ENCODE measurements around the gene PIK3R3. TPM values are rescaled to one million over a fixed set of nuclear protein-coding genes. Genes with fewer than 3 reads are reported as not detected.

PIK3R3 gene
- total RNA-seq, 1 donor from 2014 or later: 3.3 TPM

- no peak overlapping the region for H3K4me3 ChIP-seq (ENCODE audit: low read depth, low read length)
- TF ChIP-seq, protein P1, sequence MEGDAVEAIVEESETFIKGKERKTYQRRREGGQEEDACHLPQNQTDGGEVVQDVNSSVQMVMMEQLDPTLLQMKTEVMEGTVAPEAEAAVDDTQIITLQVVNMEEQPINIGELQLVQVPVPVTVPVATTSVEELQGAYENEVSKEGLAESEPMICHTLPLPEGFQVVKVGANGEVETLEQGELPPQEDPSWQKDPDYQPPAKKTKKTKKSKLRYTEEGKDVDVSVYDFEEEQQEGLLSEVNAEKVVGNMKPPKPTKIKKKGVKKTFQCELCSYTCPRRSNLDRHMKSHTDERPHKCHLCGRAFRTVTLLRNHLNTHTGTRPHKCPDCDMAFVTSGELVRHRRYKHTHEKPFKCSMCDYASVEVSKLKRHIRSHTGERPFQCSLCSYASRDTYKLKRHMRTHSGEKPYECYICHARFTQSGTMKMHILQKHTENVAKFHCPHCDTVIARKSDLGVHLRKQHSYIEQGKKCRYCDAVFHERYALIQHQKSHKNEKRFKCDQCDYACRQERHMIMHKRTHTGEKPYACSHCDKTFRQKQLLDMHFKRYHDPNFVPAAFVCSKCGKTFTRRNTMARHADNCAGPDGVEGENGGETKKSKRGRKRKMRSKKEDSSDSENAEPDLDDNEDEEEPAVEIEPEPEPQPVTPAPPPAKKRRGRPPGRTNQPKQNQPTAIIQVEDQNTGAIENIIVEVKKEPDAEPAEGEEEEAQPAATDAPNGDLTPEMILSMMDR (conservative IDR thresholded peaks at IDR 0.05; ENCODE audit: low read depth, low read length): no peak
- no peak for DNase-seq (ENCODE audit: low read depth)
Measured at GRCh38 chr1:46030074-46030870, 102.2 kb downstream of the PIK3R3 start.

DNA sequence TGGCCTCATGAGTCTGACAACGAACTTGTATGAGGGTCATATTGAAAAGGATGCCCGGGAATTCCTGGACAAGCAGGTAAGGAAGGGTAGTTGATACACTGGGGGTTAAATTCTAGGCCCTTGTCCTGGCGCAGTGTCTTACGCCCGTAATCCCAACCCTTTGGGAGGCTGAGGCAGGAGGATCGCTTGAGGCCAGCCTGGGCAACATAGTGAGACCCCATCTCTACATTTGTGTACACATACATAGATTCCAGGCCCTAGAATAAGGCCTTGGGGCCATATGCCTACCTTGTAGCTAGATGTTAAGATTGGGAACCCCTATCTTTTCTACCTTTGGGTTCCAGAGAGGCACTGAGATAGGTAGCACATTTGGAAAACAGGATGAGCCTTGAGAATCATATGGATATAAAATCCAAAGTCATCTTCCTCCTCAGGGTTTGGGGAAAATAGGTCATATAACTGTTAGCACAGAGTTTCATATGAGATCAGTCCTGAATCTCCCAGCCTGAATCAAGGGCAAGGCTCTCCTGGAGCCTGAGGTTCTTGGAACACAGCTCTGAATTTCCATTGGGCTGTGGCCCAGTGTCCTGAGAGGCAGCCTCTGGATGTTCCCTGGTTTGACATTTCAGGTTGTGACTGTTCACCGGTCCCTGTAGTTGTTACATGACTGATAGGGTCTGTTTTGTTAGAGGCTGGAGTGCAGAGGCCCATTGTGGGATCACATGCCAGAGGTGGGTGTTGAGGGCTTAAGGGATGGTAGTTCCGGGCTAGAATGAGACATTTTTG, 104.4 kb downstream of the PIK3R3 start:
- DNase-seq (ENCODE audit: low read depth): no peak
- TF ChIP-seq, protein P1 (conservative IDR thresholded peaks at IDR 0.05; ENCODE audit: low read depth, low read length): no peak
- H3K4me3 ChIP-seq (ENCODE audit: low read depth, low read length): no peak overlapping the region

DNA sequence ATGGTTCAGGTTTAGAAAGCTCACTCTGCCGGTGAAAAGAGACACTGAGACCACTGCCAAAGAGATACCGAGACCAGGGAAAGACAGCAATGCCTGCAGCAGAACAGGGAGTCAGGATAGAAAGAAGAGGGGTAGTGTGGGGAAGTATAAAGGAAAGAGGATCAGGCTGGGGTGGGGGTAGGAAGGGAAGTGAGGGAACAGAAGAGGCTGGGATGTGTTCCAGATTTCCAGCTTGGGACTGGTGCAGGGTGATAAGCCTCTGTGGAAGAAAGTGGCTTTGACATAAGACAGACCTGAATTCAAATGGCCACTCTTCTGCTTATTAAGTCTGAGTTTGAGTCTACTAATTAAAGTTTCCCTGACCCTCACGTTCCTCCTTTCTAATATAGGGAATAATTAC, 105.9 kb downstream of the PIK3R3 start:
- H3K4me3 ChIP-seq (ENCODE audit: low read depth, low read length): no peak overlapping the region
- TF ChIP-seq, protein P1 (conservative IDR thresholded peaks at IDR 0.05; ENCODE audit: low read depth, low read length): no peak
- no peak for DNase-seq (ENCODE audit: low read depth)

GRCh38 chr1:46021046-46021996, 111.1 kb downstream of the PIK3R3 start:
- TF ChIP-seq, protein P1 (conservative IDR thresholded peaks at IDR 0.05; ENCODE audit: low read depth, low read length): peak; percentile 20
- H3K4me3 ChIP-seq (ENCODE audit: low read depth, low read length): no peak overlapping the region
- no peak for DNase-seq (ENCODE audit: low read depth)

DNA sequence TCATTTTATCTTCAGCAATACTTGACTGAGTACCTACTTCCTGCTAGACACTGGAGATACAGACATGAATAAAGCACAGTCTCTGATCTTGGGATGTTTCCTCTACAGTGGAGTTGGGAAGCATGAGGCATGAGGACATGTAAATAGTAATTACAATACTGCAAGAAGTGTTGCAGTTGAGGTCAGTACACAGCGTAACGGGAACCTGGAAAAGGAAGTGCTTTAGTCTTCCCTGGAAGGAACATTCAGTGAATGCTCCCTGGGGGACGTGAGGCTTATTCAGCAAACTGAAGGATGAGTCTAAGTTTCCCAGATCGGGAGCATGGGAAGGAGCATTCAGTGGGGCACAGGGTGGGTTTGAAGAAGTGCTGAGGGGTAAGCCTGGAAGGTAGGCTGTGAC, 112.4 kb downstream of the PIK3R3 start:
- TF ChIP-seq, protein P1 (conservative IDR thresholded peaks at IDR 0.05; ENCODE audit: low read depth, low read length): no peak
- no peak for DNase-seq (ENCODE audit: low read depth)
- no peak overlapping the region for H3K4me3 ChIP-seq (ENCODE audit: low read depth, low read length)

DNA sequence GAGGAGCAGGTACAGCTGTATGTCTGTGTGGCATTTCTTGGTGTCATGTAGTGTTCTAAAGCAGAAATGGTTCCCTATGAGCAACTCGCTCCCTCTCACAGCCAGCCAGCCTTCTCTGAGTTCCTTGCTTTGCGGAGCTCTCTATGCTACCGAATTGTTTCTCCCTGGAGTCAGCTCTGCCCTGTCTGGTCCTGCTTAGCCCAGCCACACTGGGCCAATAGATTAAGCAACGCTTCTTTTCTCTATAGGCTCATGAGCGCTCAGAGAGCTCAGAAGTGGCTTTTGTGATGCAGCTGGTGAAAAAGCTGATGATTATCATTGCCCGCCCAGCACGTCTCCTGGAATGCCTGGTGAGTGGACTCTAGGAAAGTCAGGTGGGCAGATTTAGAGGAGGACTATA, 113.1 kb downstream of the PIK3R3 start:
- TF ChIP-seq, protein P1 (conservative IDR thresholded peaks at IDR 0.05; ENCODE audit: low read depth, low read length): no peak
- no peak for DNase-seq (ENCODE audit: low read depth)
- no peak overlapping the region for H3K4me3 ChIP-seq (ENCODE audit: low read depth, low read length)
